Measurements from ENCODE around the gene TNS2.
"Not testable (repeated sequence)": the region's sequence is repeated elsewhere in the genome, so short reads cannot be mapped to it uniquely, and the experiment has no call there.

Gene TNS2, protein sequence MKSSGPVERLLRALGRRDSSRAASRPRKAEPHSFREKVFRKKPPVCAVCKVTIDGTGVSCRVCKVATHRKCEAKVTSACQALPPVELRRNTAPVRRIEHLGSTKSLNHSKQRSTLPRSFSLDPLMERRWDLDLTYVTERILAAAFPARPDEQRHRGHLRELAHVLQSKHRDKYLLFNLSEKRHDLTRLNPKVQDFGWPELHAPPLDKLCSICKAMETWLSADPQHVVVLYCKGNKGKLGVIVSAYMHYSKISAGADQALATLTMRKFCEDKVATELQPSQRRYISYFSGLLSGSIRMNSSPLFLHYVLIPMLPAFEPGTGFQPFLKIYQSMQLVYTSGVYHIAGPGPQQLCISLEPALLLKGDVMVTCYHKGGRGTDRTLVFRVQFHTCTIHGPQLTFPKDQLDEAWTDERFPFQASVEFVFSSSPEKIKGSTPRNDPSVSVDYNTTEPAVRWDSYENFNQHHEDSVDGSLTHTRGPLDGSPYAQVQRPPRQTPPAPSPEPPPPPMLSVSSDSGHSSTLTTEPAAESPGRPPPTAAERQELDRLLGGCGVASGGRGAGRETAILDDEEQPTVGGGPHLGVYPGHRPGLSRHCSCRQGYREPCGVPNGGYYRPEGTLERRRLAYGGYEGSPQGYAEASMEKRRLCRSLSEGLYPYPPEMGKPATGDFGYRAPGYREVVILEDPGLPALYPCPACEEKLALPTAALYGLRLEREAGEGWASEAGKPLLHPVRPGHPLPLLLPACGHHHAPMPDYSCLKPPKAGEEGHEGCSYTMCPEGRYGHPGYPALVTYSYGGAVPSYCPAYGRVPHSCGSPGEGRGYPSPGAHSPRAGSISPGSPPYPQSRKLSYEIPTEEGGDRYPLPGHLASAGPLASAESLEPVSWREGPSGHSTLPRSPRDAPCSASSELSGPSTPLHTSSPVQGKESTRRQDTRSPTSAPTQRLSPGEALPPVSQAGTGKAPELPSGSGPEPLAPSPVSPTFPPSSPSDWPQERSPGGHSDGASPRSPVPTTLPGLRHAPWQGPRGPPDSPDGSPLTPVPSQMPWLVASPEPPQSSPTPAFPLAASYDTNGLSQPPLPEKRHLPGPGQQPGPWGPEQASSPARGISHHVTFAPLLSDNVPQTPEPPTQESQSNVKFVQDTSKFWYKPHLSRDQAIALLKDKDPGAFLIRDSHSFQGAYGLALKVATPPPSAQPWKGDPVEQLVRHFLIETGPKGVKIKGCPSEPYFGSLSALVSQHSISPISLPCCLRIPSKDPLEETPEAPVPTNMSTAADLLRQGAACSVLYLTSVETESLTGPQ (N-terminal part only)

DNA sequence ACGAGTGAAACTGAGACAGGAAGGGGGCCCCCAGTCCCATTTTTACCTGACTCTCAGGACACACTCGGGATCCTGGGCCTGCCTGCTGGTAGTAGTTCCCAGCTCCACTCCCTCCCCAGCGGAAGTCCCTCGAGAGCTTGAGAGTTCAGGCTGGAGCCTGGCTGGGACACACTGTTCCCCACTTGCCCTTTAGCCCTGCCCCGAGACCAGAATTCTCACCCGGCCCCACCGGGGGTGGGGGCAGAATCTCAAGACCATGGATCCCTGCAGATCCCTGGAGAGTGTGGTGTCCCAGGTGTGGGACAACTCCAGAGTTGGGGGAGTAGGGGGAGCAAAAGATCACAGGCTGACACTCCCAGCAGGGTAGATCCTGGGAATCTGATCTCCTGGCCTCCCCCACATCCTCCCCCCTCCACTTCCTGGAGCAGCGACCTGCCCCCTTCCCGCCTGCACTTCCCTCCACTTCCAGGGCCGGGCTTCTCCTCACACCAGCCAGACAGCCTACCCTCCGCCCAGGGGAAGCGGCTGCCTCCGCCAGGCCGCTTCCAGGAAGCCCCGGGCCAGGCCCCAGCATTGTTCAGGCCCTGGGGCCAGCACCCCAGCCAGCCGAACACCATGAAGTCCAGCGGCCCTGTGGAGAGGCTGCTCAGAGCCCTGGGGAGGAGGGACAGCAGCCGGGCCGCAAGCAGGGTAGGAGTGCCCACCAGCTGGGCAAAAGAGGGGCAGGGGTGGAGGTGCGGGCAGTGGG lies at the start of gene TNS2:
Gene TNS2, plus strand, starts transcription at position 495 of the 748 bp plus-strand sequence. Its CDS starts 121 bp downstream, at position 616.
- DNase-seq, result peak in 11 of 58 donors; percentile 24 to 69 (median 34)

DNA sequence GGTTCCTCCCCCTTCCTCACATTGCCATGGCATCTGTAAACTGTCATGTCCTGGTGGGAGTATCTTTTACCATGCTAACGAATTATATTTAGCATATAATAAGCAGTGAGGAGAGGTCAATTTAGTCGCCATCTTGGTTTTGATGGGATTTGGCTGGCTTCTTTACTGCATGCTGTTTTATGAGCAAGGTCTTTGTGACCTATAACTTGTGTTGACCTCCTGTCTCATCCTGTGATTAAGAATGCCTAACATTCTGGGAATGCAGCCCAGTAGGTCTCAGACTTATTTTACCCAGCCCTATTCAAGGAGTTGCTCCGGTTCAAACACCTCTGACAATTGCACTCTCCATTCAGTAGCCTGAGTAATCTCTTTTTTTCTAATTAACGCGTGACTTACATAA lies 45.7 kb upstream of the TNS2 start:
- no peak for DNase-seq

DNA sequence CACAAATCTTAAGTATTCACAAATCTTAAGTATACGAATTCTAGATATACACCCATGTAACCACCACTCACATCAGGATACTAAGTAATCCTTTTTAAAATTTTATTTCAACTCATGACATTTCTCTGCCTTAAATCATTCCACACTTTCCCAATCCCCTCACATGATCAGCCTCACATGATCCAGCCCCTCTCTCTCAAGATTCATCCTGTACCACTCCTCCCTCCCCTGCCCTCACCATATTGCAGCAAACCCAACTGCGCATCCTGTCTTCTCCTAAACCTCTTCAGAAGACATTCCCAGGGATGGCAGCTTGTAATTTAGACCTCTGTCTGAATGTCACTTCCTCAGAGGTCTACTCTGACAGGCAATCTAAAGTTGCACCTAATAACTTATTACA lies 45.3 kb upstream of the TNS2 start:
- DNase-seq, result no peak

DNA sequence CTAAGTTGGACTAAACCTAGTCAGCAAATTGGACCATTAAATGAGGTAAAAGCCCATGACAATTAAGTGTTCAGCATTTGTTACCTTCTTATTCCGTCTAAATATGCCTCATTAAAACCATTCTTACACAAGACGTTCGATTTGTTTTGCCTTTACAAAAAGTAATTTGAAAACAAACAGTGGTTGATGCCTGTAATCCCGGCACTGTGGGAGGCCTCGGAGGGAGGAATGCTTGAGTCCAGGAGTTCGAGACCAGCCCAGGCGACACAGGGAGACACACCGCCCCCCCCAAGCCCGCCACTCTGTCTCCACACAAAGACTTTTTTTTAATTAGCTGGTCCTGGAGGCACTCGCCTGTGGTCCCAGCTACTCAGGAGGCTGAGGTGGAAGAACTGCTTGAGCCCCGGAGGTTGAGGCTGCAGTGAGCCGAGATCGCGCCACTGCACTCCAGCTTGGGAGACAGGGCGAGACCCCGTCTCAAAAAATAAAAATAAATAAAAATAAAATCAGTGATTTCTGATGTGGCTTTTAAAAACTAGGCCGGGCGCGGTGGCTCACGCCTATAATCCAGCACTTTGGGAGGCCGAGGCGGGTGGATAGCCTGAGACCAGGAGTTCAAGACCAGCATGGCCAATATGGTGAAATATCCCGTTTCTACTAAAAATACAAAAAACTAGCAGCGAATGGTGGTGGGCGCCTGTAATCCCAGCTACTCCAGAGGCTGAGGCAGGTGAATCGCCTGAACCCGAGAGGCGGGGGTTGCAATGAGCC lies 44.5 kb upstream of the TNS2 start:
- DNase-seq, result peak in 11 of 58 donors; percentile 2 to 40 (median 14)

DNA sequence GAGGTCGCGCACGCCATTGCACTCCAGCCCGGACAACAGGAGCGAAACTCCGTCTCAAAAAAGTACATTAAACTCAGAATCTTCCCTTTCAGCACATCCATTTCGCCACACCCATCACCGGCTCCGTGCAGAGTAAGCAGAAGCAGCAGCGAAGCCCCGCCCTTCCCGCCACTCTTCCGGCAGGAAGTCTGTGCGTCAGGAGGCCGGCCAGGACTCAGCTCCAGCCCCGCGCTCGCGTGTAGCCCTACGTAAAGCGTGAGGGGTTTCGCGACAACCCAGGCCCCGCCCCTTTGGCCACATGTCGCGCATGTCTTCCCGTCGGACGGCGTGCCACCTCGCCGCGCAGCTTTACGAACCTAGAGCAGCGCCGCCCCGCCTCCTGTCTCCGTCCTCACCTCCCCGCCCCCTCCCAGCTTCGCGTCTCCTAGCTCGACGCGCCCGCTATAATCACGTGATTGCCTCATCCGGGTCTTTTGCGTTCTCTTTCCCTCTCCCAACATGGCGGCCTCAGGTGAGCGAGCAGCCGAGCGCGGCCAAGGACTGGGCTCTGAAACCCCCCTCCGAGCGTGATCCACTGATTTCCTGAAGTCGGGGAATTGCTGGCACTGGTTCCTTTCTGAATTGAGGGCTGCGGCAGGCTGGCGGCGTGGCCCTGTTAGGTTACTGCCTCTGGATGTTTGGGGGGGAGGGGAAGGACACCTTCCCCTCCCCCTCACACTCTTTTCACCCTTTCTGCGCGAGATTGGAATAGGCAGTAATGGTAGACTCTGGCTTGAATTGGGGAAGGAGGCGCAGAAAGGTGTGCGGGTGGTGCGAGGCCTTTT lies 43.7 kb upstream of the TNS2 start, which contains the start of gene EIF4B:
Gene EIF4B, plus strand, starts transcription at position 471 of the 824 bp plus-strand sequence. Its CDS starts 28 bp downstream, at position 499.
- peak; percentile 89 to 100 (median 99) for DNase-seq

DNA sequence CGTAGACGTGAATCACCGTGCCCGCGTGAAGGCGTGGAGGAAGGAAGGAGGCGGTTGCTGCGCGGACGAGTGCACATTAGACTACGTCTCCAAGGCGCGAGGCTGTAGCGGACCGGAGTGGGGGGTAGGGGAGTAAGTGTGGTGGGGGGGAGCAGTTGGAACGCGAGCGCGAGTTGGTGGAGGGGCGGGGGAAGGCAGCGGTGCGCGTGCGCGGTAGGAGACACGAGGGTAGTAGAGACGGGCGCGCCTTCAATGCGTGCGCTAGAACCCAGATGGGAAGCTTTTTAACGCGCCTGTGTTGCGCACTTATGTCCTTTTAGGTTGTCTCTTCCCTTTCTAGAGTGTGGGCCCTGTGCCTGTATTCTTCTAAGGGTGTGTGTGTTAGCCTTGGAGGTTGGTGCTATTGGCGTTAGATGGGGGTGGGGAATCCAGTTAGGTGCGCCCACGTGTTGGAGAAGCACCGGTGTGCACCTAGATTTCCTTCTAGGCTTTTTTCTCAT lies 43.0 kb upstream of the TNS2 start:
- peak in 56 of 58 donors; percentile 14 to 80 (median 56) for DNase-seq

DNA sequence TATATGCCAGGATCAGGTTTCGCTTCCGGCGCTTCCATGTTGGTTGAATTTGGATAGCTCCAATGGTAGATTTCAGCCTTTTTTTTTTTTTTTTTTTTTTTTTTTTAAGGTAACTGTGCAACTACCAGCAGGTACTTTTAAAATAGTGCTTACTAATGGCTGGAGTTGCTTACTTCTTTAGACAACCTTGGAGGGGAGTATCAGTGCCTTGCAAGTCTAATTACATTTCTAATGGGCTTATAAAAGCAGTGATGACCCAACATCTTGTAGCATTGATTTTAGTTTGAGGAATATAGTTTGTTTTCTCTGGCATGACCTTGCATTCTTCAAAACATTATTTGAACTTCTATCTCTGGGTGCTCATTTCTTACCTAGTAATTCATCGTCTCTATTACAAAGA lies 42.5 kb upstream of the TNS2 start:
- DNase-seq, result no peak

DNA sequence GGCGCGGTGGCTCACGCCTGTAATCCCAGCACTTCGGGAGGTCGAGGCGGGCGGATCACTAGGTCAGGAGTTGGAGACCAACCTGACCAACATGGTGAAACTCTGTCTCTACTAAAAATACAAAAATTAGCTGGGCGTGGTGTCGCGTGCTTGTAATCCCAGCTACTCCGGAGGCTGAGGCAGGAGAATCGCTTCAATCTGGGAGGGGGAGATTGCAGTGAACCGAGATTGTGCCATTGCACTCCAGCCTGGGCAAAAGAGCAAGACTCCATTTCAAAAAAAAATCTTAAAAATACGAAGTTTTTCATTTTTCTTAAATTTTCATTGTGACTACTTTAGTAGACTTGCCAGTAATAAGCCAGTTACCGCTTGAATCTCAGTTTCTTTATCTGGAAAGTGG lies 41.1 kb upstream of the TNS2 start:
- not testable (repeated sequence) for DNase-seq

DNA sequence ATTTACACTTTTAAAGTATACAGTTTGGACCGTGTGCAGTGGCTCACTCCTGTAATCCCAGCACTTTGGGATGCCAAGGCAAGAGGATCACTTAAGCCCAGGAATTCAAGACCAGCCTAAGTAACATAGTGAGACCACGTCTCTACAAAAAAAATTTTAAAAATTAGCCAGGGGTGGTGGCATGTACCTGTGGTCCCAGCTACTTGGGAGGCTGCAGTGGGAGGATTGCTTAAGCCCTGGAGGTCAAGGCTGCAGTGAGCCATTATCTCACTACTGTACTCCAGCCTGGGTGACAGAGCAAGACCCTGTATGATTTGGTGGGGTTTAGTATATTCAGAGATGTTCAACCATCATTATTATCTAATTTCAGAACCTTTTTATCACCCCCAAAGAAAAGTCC lies 38.9 kb upstream of the TNS2 start:
- DNase-seq, result no peak

DNA sequence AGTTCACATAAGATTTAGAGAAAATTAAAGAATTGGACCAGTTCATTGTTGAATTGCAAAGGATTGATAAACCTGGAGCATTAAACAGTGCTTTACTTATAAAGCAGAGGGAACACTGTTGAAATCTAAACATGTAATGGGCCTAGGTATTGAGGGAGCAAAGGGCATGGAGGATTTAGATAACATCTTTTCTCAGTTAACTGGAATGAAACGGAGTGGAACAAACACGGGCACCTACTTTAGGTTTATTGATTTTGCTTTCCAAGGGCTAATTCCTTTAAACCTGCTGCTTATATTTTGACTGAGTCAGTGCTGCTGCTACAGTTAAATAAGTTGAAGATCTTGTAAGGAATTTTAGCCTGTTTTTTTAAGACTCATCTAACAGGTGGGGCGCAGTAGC lies 38.0 kb upstream of the TNS2 start:
- DNase-seq, result no peak

DNA sequence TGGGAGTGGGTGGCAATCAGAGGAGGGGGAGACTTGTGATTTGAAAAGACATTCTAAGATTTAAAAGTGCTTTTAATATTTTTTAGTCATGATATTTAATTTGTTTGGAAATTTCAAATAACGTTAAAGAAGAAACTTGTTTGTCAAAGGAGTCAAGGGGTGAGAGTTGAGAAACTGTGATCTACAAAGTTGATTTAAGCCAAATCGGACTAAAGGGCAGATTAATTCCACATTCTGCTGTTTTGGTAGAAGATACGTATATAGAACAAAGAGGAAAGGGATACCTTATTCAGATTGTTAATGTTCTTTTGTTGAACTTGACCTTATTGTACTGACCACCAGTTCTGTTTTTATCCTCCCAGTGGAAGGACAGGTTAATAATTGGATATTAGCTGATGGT lies 36.9 kb upstream of the TNS2 start:
- no peak for DNase-seq

DNA sequence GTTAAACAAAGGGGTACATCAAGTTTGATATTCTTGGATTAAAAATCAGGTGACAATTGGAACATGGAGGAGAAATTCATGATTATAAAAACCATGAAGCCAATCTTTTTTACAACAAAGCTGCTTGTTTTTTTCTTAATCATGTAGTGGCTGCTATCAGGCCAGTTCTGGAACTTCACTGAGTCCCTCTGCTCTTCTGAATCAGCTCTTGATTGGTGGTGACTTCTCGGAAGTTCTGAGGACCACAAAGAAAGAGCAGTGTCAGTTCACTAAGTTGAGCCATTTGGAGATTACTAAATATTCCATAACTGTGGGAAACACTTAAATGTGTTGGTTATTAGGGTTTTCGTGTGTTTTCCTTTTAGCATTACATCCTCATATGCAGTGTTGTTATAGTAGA lies 35.2 kb upstream of the TNS2 start:
- DNase-seq, result no peak

DNA sequence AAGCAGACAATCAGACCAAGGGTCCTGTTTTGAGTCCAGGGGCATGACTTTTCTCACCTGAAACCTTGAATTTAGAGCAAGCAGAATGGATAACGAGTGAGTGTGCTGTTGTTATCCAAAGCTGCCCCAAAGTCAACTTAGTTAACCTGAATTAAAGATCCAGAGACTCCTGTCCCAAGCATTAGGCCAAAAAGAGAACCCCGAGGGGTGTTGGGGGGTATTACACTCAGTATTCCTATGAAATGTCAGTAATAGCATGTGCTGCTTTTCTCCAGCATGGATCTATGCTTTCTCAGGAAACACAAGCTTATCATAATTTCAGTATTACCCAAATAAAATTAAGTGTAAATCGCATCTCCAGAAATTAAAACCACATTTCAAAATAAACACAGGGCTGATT lies 24.6 kb upstream of the TNS2 start:
- no peak for DNase-seq

DNA sequence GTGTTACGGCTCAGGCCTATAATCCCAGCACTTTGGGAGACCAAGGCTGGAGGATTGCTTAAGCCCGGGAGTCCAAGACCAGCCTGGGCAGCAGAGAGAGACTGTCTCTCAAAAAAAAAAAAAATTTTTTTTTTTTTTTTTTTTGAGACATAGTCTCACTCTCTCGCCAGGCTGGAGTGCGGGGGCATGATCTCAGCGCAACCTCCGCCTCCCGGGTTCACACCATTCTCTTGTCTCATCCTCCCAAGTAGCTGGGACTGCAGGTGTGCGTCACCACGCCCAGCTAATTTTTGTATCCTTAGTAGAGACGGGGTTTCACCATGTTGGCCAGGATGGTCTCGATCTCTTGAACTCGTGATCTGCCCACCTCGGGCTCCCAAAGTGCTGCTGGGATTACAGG lies 22.9 kb upstream of the TNS2 start:
- DNase-seq, result not testable (repeated sequence)

DNA sequence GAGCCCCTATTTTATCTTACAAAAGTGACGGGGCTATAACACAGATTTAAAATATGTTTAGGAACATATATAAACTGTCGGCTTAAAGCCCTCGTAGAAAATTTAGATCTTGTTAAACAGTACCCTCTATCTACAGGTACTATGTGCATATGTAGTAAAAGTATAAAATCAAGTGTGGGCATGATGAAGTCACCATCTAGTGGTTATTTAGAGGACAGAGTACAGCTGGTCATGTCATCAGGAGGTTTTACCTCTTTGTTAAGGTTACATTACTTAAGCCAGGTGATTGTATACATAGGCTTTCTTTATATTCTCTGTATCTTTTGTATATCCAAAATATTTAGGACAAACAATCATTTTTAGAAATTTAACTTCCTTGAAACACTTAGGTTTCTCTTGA lies 18.2 kb upstream of the TNS2 start:
- DNase-seq, result no peak

DNA sequence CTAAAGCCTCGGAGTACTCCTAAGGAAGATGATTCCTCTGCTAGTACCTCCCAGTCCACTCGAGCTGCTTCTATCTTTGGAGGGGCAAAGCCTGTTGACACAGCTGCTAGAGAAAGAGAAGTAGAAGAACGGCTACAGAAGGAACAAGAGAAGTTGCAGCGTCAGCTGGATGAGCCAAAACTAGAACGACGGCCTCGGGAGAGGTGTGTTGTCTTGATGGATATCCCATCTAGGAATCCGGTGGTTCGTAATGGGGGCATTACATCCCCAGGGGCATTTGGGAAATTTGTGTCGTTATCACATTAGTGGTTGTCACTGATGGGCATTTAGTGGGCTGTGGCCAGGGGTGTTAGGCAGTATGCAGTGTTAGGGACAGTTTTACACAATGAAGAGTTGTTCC lies 16.0 kb upstream of the TNS2 start:
- not testable (repeated sequence) for DNase-seq

DNA sequence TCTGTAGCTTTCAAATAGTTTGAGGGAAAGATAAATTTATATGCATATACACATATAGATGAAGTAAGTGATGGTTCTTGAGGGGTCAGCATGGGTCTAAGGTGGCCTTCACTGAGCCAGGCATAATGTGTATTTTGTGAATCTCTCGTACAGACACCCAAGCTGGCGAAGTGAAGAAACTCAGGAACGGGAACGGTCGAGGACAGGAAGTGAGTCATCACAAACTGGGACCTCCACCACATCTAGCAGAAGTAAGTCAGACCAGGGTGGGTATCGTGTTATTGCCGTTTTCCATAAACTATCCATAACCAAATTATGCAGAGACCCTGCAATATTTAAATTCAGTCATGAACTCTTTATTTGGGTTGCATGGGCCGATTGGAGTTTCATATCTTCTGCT lies 15.4 kb upstream of the TNS2 start:
- DNase-seq, result no peak

DNA sequence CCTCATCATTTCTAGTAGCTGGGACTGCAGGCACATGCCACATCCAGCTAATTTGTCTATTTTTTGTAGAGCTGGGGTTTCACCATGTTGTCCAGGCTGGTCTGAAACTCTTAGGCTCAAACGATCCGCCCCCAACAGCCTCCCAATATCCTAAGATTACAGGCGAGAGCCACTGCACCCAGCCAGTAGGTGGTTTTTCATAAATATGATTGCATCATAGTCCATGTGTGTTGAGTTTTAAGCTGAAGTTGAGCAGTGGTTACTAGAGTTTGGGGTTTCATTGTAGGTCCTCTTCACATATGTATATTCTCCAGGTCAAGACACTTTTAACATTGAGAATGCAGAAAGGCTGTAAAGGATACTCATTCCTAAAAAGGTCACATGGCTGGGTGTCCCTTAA lies 13.1 kb upstream of the TNS2 start:
- DNase-seq, result no peak

DNA sequence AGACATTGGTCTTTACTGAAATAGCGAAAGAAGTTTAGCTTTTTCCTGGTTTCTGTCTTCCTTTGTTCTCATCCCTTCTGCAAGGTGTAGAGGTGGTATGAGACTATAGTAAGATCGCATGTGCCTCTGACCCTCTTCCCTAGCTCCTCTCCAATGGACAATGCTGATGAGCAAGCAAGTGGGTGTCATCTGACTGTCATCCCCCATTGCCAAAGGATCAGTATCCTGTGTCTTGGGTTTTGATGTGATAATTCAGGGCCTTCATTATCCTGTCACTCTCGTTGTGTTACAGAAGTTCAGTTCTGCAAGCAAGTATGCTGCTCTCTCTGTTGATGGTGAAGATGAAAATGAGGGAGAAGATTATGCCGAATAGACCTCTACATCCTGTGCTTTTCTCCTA lies 10.0 kb upstream of the TNS2 start:
- no peak for DNase-seq

Measured in anterior cingulate cortex (tissue), 58 donors.